ENCODE measurements around the gene ADGRB2.

ADGRB2 gene

GRCh38 chr1:31706384-31707058 lies 57.6 kb downstream of the ADGRB2 start:
- DNase-seq, result peak; percentile 14
- no peaks in the 10 kb centered on the region for H3K27me3 ChIP-seq
- H3K9me3 ChIP-seq, result no peaks in the 10 kb centered on the region
- no peak overlapping the region for H3K4me3 ChIP-seq (ENCODE audit: low read depth, low read length)
- no peaks in the 10 kb centered on the region for H3K36me3 ChIP-seq
- no peak for TF ChIP-seq CTCF (IDR thresholded peaks at IDR 0.05; ENCODE audit: low read depth, low read length)
- H3K4me1 ChIP-seq, result peaks cover 4% of the 10 kb centered on the region

GRCh38 chr1:31705080-31705866 lies 58.9 kb downstream of the ADGRB2 start:
- H3K4me1 ChIP-seq, result peaks cover 14% of the 10 kb centered on the region
- H3K27me3 ChIP-seq, result no peaks in the 10 kb centered on the region
- H3K9me3 ChIP-seq, result no peaks in the 10 kb centered on the region
- TF ChIP-seq CTCF (IDR thresholded peaks at IDR 0.05; ENCODE audit: low read depth, low read length), result no peak
- H3K36me3 ChIP-seq, result no peaks in the 10 kb centered on the region
- DNase-seq, result no peak
- H3K4me3 ChIP-seq (ENCODE audit: low read depth, low read length), result no peak overlapping the region

GRCh38 chr1:31704271-31705079 lies 59.7 kb downstream of the ADGRB2 start:
- H3K4me3 ChIP-seq (ENCODE audit: low read depth, low read length), result no peak overlapping the region
- no peak for TF ChIP-seq CTCF (IDR thresholded peaks at IDR 0.05; ENCODE audit: low read depth, low read length)
- no peak for DNase-seq

GRCh38 chr1:31703431-31704270 lies 60.5 kb downstream of the ADGRB2 start, which contains the start of gene COL16A1:
Gene COL16A1, minus strand, starts transcription at chr1:31704017. Its CDS starts 1,824 bp downstream, at chr1:31702193.
- Histone ChIP-seq H3K4me1 (peaks cover 15% of the 10 kb centered on the region), H3K9me3 (no peaks in the 10 kb centered on the region), H3K4me3 (ENCODE audit: low read depth, low read length) (no peak within 1 kb of the TSS), H3K27me3 (no peaks in the 10 kb centered on the region), H3K36me3 (no peaks in the 10 kb centered on the region)
- DNase-seq, result no peak
- TF ChIP-seq CTCF (IDR thresholded peaks at IDR 0.05; ENCODE audit: low read depth, low read length), result no peak

More at GRCh38 chr1:31704271-31705079, 59.7 kb downstream of the ADGRB2 start:
- no peaks in the 10 kb centered on the region for H3K9me3 ChIP-seq
- no peaks in the 10 kb centered on the region for H3K27me3 ChIP-seq
- peaks cover 15% of the 10 kb centered on the region for H3K4me1 ChIP-seq
- no peaks in the 10 kb centered on the region for H3K36me3 ChIP-seq

GRCh38 chr1:31702836-31703404 lies 61.2 kb downstream of the ADGRB2 start:
- Histone ChIP-seq H3K4me1 (peaks cover 15% of the 10 kb centered on the region), H3K27me3 (no peaks in the 10 kb centered on the region), H3K36me3 (no peaks in the 10 kb centered on the region), H3K9me3 (no peaks in the 10 kb centered on the region), H3K4me3 (ENCODE audit: low read depth, low read length) (no peak overlapping the region)
- TF ChIP-seq CTCF (IDR thresholded peaks at IDR 0.05; ENCODE audit: low read depth, low read length), result no peak
- no peak for DNase-seq
